Skin of body (tissue), 2 donors: ENCODE results near the gene PAGE2. TPM values are rescaled to one million over a fixed set of nuclear protein-coding genes. Genes with fewer than 3 reads are reported as not detected.
"Not testable (repeated sequence)": the region's sequence is repeated elsewhere in the genome, so short reads cannot be mapped to it uniquely, and the experiment has no call there.

Experiments
- DNase-seq: peaks from one replicate; lab custom pipeline; 2025; lab: John Stamatoyannopoulos, UW
- total RNA-seq: library from RNA; depleted of rRNA; stranded (reverse); fragments of >200 nt; gene quantifications from one replicate; pipeline ENCODE4 v1.2.3, GENCODE V29; 2014

PAGE2 gene, protein sequence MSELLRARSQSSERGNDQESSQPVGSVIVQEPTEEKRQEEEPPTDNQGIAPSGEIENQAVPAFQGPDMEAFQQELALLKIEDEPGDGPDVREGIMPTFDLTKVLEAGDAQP
- total RNA-seq: not detected

DNA sequence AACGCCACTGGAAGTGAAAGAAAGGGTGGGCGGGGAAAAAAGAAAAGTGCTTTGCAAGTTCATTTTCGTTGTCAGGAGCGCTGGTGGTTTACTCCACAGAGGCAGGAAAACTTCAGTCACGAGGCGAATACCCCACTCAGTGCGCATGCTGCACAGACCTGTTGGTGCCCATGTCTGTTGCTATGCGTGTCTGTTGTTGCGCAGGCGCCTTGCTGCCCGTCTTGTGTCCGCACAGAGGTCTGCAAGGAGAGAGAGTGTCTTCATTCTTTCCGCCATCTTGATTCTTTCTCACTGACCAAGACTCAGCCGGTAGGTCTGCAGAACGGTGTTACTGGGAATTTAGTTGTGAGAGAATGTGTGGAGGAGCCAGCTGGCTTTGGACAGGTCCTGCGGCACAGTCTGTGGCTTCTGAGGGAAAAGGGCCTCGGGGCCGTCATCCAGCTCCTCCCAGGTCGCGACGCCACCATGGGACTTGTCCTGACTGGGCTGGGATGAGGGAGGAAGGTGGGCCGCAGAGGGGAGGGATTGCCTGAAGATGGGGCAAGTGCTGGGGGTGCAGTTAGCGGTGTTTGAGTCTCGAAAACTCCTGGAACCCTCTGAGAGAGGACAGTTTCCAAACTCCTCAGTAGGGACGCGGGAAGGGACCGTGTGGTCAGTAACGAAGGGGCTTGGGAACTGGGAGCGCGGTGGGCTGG lies at the start of gene PAGE2:
Gene PAGE2 (plus strand): TSS at position 224 of the 695 bp plus-strand sequence. CDS start 1,003 bp downstream, outside the sequence.
- DNase-seq: no peak

DNA sequence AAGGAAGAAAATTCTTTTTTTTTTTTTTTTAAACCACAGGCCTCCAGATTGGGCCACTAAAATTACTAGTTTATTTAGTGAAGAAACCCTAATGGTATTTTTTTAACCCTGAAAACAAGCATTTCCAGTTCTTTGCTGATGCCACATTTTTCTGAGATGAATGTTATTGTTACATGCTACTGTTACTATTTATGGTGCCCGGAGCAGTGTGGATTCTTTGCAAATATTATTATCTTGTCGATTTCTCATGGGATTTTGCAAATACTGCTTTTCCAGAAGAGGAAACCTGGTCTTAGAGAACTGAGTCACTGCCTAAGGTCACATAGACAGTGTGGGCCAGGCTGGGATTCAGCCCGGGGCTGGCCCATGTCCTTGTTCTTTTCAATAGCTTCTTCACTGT lies 49.3 kb upstream of the PAGE2 start:
- no peak for DNase-seq

DNA sequence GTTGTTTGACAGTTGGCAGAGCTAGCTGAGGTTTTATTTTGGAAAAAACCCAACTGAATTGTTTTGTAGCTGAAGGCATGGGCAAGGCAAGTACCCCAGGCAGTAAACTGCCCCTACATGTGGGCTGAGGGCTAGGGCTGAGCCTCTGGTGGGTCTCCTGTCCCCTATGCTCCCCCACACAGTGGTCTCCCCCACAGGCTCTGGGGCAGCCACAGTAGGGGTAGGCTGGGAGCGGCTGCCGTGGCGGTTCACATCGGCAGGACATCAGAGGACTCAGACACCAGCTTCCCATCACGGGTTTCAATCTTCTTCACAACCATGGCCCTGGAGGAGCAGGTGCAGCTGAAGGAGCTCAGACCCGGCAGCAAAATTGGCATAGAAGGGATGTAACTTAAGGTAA lies 47.3 kb upstream of the PAGE2 start:
- no peak for DNase-seq

DNA sequence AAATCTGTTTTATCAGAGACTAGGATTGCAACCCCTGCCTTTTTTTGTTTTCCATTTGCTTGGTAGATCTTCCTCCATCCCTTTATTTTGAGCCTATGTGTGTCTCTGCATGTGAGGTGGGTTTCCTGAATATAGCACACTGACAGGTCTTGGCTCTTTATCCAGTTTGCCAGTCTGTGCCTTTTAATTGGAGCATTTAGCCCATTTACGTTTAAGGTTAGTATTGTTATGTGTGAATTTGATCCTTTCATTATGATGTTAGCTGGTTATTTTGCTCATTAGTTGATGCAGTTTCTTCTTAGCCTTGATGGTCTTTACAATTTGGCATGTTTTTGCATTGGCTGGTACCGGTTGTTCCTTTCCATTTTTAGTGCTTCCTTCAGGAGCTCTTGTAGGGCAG lies 38.2 kb upstream of the PAGE2 start:
- not testable (repeated sequence) for DNase-seq

DNA sequence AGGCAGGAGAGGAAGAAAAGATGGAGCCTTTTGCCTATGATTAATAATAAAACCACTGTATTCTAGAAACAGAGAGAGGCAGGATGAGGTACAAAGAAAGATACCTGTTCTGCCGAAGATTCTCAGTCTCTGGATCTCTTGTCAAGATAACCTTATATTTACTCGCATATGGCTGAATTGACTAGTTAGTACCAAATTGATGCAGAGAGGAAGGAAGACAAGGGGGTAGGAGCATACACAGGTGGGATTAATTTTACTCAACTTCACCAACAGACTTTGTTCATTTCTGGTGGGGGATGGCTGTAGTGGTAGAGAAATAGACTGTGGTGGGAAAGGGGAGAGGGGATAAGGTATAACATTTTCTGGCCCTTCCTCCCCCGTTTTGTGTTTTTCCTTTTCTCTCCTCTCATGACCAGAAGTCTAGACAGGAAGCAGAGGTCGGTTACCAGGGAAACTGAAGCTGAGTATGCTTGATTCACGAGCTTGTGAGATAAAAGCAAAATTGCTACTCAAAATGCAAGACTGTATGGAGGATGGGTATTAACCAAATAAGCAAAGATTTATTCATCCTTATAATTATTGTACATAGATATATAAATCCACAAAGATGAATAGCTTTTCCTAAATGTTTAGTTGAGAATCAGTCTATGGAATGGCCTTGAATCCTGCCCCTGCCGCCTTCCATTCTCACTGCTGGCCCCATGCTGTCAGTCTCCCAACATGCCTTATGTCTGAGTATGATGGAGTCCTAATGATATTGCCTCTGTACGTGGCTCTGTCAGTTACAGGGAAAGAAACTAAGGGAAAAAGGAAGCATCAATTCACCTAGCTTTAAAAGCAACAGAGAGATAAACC lies 31.8 kb upstream of the PAGE2 start:
- DNase-seq: no peak

DNA sequence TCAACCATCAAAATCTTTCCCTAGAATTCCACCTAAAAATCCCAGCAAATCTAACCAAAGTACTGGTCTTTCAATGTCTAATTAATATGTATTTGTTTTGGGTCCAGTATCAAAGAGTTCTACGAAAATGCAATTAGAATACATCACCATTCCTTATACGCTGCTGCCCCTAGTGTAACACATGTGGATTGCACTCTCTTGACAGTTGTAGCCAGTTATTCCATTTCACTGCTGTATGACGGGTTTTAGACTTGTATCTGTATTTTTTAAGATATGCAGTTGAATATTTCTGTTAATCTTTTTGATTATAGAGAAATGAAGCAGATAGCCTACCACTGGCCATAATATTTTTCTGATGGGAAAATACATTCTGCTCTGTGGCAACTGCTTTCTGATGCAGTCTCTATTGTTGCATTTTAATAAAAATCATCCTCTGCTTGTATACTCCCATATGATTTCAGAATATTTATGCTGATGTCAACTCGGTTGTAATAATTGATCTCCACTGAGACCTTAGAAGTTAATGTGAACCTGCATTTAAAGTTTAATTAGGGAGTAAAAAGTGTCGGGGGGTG lies 31.1 kb upstream of the PAGE2 start:
- peak; percentile 23 for DNase-seq

DNA sequence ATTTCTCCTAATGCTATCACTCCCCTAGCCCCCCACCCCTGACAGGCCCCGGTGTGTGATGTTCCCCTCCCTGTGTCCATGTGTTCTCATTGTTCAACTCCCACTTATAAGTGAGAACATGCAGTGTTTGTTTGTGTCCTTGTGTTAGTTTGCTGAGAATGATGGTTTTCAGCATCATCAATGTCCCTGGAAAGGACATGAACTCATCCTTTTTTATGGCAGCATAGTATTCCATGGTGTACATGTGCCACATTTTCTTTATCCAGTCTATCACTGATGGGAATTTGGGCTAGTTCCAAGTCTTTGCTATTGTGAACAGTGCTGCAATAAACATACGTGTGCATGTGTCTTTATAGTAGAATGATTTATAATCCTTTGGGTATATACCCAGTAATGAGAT lies 21.6 kb upstream of the PAGE2 start:
- DNase-seq: not testable (repeated sequence)

DNA sequence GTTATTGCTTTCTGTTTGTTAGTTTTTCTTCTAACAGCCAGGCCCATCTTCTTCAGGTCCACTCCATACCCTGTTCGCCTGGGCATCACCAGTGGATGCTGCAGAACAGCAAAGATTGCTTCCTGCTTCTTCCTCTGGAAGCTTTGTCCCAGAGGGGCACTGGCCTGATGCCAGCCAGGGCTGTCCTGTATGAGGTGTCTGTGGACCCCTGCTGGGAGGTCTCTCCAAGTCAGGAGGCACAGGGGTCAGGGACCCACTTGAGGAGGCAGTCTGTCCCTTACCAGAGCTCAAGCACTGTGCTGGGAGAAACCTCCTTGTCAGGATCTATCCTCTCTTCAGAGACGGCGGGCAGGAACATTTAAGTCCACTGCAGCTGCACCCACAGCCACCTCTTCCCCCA lies 16.5 kb upstream of the PAGE2 start:
- DNase-seq: no peak

DNA sequence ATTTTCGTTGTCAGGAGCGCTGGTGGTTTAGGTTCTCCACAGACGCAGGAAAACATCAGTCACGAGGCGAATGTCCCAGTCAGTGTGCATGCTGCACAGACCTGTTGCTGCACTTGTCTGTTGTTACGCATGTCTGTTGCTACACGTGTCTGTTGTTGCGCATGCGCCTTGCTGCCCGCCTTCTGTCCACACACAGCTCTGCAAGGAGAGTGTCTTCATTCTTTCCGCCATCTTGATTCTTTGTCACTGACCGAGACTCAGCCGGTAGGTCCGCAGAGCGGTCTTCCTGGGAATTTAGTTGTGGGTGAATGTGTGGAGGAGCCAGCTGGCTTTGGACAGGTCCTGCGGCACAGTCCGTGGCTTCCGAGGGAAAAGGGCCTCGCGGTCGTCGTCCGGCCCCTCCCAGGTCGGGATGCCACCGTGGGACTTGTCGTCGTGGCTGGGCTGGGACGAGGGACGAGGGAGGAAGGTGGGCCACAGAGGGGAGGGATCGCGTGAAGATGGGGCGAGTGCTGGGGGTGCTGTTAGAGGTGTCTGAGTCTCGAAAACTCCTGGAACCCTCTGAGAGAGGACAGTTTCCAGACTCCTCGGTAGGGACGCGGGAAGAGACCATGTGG lies 13.9 kb upstream of the PAGE2 start, which contains the start of gene PAGE2B:
Gene PAGE2B (plus strand): TSS at position 180 of the 617 bp plus-strand sequence. CDS start 1,012 bp downstream, outside the sequence.
- DNase-seq: no peak

DNA sequence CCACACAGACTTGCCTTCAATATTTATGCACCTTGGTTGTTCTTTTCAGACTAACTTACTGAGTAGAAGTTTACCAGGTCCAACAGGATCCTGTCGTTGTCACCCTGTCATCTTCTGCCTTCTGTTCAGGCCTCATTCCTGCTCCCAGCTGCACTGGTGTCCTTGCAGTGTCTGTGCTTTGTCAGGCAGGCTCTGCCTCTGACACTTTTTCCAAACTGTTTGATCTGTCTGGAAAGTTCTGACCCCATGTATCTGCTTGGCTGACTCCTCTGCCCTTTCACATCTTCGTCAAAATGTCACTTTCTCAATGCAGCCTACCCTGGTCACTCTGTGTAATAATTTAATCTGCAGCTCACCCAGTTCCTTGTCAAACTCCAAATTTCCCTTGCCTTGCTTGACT lies 9.9 kb downstream of the PAGE2 start:
- no peak for DNase-seq

DNA sequence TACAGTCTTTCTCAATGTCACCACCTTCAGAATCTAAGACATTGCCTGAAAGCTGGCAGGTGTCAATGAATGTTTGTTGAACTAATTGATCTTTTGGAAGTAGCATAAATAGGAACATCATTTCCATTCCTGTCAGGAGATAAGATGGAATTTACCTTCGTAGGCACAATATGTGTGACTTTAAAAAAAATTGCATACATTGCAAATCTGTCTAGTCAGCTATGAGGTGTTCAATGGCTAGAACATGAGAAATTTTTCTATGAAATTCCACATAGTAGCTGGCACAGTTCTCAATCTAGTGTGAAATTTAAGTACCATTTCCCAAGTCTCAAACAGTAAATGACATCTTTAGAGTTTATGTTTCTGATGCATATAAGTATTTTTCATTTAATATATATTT lies 10.3 kb downstream of the PAGE2 start:
- DNase-seq: no peak

DNA sequence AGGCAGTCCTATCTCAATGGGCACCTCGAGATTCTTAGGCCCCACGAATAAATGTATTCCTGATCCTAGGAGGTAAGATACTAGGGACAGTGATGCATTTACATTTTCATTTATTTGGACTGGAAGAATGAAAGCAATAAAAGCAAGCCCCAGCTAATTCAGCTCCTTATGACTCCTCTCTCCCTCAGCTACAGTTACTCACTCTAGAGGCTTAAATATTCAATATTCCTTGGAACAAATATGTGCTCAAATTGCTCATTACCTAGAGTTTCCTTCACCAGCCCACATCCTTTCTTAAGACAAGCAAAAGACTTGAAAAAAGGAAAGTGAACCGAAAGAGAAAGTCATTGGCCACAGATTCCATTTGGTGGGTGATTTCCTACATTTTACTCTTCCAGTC lies 13.9 kb downstream of the PAGE2 start:
- no peak for DNase-seq

DNA sequence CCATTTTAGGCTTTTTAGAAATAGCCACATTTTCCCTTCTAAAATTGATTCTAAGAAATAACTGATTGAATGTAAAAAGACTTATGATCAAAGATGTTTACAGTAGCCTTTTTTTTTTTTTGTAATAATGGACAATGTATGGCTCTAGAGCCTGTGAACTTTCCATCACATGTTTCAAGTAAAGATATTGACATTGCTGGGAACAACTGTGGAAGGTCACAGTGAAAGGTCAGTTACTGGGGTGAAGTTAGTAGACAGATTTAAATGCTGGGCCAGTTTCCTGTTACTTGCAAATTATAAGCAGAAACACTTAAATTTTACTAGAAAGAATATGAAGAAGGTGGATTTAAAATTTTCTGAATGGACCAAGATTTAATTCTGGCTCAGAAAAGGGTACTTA lies 18.4 kb downstream of the PAGE2 start:
- no peak for DNase-seq

DNA sequence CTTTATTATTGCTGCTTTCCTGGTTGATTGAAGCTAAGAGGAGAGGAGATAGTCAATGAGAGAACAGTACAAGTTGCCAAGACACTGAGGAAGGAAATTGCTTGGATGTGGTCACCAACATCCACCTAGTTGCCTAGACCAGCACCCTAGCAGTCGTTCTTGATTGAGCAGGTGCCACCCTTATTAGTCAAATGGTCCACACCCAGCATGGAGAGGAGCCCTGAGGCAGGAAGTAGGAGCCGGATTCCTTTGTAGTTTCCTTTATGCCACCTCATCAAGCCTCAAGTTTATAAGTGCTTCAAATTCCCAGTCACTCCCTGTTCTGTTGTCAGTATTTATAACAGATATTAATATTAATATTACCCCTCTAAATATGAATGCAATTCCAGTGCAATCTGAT lies 19.1 kb downstream of the PAGE2 start:
- no peak for DNase-seq

DNA sequence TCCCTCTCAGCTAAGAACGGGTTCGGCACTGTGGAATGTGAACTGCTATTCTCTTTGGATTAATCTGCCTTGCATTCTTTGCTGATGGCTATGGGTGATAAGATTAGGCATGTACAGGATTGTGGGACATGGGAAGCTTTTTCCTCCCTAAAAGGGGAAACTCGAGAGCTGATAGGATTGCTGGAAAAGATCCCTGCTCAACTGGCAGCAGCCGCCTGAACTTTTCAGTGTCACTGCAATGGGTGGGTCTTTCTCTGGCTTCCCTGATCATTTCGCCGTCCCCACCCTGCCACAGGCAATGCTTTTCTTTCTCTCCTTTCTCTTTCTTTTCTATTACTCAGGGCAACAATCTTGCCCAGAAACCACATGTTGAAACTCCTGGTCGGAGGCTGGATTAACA lies 20.5 kb downstream of the PAGE2 start:
- DNase-seq: no peak

DNA sequence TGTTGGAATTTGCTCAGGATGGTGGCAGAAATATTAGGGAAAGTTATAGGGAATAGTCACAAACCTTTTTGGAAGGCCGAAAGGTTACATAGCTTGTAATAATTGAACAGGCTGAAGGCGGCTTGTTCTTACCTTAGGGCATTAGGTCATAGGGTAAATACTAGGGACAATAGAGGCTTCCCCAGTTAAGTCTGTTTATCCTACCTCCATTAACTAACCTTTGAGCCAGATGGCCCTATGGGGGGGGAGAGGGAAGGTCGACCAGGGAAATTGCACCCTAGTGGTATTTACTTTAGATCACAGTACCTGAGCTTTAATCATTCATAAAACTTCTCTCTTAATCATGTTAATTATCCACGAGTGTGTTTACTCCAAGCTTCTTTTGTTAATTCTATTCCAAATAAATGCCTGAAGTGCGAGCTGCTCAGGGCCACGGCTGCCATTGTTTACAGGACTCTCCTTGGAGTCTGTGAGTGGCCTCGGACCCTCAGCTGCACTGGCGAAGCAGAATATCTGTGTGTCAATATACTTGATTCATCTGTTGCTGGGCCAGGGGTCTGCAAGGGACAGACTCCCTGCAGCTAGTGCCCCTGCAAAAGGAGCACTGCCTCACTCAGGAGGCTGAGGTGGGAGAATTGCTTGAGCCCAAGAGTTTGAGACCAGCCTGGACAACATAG lies 22.9 kb downstream of the PAGE2 start:
- no peak for DNase-seq

DNA sequence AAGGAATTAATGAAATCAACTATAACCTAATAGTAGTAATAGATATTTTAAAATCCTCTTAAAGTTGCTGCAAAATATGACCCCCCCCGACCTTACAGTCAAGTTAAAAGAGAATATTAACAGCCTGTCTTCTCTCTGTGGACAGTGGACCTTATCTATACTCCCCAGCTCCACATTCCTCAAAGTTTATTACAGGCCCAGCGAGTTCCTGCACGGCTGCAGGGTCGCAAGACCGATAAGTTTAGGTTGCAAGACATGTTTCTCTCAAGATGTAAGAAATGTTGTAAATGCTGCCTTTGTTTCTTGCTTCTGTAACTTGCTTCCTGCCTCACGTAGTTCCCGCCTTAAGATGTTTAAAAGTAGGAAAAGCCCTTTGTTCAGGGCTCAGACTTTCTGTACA lies 27.8 kb downstream of the PAGE2 start:
- DNase-seq: not testable (repeated sequence)

DNA sequence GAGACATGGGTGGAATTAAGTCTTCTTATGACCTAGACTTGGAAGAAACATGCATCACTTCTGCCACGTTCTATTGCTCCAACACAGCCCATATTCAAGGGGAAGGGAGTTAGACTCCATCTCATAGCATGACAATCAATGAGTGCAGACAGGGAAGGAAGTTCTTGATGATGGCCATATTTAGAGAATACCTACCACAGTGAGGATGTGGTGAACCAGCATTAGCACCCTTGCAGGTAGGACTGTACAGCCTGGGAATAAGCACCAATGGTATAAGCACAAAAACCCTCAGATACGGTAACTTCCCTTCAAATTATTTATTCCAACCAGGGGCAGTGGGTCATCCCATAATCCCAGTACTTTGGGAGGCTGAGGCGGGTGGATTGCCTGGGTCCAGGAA lies 29.8 kb downstream of the PAGE2 start:
- DNase-seq: no peak

DNA sequence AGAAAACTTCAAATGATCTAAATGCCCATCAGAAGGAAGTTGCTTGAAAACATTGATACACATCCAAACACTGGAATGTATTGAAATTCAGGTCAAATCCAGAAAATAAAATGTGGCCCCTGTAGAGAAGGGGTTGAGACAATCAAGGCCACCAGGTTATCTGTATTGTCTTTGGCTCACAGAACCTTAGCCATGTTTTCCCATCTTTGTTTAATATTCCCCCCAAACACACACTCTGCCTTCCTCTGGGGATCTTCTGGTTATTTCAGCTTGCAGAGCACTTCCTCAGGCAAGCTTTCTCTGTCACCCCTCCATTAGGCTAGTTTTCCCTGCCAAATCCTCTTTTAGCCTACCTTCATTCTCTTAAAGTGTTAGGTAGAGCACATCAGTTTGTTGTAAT lies 30.5 kb downstream of the PAGE2 start:
- DNase-seq: no peak

DNA sequence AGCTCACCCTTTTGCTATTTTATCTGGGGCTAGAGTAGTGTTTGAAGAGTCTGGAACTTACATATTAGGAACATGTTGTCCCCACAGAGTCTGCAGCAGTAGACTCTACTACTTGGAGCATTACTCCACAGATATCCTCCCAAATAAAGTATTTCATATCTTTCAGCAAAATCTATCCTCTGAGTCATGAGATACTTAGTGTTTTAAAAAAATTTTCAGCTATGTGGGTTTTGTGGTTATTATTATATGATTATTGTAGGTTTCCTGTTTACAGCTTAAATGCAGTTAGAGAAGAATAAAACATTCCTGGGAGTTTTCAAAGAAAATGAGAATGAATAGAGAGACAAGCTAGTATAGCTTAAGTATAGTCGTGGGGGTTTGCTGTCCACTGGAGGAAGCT lies 30.9 kb downstream of the PAGE2 start:
- DNase-seq: no peak

DNA sequence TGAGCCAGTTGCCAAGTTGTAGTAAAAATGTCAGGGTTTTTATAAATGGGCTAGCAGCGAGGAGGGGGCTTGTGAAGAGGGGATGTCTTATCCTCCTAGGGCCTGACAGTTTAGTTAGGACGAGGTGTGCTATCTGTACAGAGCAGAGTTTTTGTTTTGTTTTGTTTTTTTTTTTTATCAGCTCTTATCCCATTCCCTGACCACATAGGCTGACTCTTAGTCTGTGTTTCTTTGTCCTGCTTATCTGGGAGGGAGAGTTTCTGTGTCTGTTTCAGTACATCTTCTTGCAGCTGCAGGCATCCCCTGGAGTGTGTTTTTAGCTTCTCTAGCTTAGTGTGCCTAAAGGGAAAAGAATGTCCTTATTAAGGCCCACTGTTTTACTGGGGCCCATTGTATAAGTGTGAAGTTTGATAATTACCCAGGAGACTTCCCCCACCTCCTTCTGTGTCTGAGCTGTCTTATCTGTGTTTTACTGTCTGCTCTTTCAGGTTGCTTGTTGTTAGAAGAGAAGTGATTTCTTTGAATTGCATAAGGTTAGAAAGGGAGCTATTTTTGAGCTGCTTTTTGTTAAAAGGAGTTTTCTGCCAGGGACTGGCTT lies 32.0 kb downstream of the PAGE2 start:
- DNase-seq: no peak
